Posterior vena cava (tissue), 2 donors: ENCODE data around the gene GMEB2. TPM values are rescaled to one million over a fixed set of nuclear protein-coding genes. Genes with fewer than 3 reads are reported as not detected.
"Not testable (repeated sequence)": the region's sequence is repeated elsewhere in the genome, so short reads cannot be mapped to it uniquely, and the experiment has no call there.

Experiments
- DNase-seq: peaks from one replicate; pipeline ENCODE4 v3.0.0-alpha.2; 2020; ENCODE audit warnings: low spot score
- intact Hi-C, 2 donors: fragments of 100-400 bp; cut with DNase I; formaldehyde crosslinking; loops; one replicate each; pipeline versions ENCODE4 v1.14.1 to v1.14.2; 2022 to 2023
- total RNA-seq, 2 donors: library from RNA; stranded (reverse); fragmentation: NEBNext Ultra II Directional; extraction: Animal tissue kit (Norgen Biotek cat#: 25700); gene quantifications; one replicate each; pipeline ENCODE4 v1.2.1, GENCODE V29; 2021
- donor health status: DM: yes; HTN: yes; CAD: no.
- donor health status: DM: yes; HTN: yes; CAD: no.

The GMEB2 gene
- total RNA-seq, 2 donors from 2014 or later, result 6.9 to 8.8 TPM

DNA sequence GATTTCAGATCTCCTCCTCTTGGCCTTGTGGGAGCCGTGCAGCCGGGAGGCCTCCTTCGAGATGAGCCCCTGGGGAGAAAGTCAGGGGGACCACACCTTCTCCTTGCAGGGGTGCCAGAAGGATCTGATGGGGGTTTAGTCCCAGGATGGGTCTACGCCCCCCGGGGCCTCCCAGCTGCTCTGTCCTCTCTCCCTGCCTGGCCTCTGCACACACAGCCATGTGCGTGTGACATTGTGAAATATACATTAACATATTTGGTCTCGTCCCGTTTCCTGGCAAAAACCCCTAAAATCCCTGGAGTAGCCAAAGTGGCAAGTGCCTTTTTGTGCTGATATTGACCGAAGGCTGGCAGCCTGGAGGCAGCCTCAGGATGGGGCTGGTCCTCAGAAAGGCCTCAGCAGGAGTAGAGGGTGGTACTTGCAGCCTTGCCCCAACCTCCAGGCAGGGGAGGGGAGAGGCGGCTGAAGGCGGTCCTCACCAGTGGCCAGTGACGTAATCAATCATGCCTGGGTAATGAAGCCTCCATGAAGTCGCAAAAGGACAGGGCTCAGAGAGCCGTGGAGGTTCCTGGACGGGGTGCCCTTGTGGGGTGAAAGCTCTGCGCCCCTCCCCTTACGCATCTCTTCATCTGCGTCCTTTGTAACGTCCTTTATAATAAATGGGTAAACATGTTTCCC, 47.7 kb downstream of the GMEB2 start:
- intact Hi-C loops, result no loop called here
- no peak for DNase-seq

DNA sequence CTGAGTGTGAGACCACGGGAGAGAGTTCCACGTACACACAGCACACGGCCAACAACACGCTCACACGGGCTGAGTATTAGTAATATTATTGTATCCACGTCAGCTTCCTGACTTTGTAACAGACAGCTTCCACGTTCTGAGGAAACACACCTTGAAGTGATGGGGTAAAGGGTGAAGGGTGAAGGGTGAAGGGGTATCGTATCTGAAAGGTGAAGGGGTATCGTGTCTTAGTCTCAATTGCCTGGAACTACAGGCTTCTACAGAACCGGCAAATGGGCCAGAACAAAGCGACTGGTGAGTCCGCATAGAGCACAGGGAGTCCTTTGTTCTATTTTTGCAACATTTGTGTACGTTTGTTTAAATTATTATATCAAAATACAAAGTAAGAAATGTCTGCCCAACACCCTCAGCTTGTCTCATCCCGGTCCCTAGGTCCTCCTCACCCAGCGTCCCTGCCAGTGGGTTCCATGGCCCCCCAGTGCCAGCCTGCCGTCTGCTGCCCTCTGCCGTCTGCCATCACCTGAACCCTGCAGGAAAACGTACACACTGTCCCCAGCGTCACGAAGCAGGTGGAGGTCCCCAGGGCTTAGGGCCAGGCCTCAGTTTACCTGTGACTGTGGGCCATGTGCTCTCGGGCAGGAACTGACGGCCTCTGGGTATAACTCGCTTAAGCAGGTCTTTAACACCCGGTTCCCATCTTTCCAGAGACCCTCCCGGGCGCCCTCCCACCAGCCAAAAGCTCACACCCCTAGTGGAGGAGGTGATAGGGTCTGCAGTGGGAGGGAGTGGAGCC, 48.5 kb downstream of the GMEB2 start:
- intact Hi-C loops, result no loop called here
- no peak for DNase-seq

DNA sequence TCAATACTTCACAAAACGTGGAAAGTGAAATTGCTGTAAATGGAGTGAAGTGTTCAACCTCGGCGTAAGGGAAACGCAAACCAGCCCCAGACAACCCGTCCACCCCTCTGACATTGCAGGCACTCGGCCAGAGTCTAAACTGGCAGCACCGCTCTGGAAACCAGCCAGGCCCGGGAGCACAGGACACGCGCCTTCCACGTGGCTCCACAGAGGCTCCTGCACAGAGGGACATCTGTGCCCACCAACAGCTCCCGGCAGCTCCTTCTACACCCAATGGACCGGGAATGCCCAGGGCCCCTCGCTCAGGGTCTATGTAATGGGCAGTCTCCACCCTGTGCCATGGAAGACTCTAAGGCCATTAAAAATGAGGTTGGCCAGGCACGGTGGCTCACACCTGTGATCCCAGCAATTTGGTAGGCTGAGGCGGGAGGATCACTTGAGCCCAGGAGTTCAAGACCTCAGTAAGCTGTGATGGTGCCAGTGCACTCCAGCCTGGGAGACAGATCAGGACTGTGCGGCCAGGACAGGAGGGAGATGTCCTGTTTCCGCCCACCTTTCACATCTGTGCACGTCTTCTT, 49.5 kb downstream of the GMEB2 start:
- no peak for DNase-seq
- intact Hi-C loops, result no loop called here

DNA sequence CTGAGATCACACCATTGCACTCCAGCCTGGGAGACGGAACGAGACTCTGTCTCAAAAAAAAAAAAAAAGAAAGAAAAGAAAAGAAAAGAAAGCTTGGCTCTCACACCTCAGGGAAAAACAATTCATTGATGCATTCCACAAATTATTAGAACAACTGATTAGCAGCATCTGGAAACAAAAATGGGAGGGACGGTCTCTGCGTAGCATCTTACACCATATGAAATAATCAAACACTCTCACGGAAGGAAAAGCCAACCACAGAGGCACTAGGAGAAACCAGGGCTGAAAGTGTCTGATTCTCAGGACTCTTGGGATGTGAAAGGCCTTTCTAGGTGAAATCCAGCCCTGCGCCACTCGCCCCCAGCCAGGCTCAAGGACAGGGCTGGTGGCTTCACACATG, 50.6 kb downstream of the GMEB2 start:
- intact Hi-C loops, result no loop called here
- DNase-seq, result no peak

DNA sequence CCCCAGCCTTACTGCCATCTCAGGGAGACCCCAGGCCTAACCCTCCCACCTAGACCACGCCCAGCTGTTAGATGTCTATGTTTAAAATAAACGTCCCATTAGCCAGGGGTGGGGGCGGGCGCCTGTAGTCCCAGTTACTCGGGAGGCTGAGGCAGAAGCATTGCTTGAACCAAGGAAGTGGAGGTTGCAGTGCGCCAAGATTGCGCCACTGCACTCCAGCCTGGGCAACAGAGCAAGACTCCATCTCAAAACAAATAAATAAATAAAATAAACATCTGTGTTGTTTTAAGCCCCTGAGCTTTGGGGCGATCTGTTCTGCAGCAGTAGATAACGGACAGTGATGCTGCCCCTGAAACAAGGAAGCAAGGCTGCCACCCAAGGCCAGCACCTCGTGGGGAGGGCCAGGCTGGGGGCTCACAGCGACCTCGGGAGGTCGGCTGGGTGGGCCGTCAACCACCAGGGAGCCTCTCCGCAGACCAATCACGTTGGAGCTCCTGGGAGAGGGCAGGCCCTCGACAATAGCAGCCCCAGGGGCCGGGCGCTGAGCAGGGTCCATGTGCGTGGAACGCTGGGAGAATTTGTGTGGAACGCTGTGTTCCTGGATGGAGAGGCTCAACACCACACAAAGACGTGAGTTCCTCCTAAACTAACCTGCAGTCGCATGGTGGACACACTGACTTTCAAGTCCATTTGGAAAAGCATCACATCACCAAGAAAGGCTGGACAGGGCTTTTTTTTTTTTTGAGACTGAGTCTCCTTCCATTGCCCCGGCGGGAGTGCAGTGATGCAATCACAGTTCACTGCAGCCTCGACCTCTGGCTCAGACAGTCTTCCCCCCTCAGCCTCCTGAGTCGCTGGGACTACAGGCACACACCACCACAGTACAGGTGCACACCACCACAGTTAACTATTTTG, 51.8 kb downstream of the GMEB2 start:
- no peak for DNase-seq
- intact Hi-C loops, result loop anchor here in 1 of 2 donors (5.0 kb wide), 1 partner anchor 1373 kb away; no protein-coding TSS in a partner anchor

DNA sequence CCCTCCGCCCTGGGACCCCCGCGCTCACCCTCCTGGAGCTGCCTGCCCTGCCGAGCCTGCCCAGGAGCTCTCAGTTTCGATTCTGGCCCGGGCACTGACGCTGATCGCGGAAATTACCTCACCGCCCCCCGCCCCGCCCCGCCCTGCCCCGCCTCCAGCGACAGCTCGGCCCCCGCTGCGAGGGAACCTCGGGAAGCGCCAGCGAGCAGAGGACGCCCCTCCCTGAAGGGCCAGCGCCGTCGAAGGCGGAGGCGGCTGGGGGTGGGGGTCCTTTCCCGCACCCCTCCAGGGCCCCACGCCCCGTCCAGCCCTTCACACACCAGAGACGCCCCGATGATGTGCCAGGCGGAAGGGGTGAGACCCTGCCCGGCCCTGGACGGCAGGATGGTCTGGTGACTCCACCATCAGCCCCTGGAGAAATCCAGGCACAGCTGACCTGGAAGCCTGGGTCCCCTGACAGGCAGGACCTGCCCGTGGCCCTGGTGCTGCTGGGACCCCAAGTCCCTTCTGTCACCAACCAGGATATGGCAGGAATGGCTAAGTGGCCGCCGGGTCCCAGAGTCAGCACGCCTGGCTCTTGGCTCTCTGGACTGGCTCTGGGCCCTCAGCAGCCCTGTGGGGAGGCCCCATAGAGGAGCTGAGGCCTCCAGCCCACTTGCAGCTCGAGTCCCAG, 52.6 kb downstream of the GMEB2 start, which contains the start of gene HELZ2:
TSS of gene HELZ2 (minus strand) at position 84 of the 673 bp plus-strand sequence. CDS start 1,854 bp downstream, outside the sequence.
- intact Hi-C loops, result loop anchor here in 1 of 2 donors (5.0 kb wide), 1 partner anchor 1372 kb away; no protein-coding TSS in a partner anchor
- DNase-seq, result peak; percentile 93

DNA sequence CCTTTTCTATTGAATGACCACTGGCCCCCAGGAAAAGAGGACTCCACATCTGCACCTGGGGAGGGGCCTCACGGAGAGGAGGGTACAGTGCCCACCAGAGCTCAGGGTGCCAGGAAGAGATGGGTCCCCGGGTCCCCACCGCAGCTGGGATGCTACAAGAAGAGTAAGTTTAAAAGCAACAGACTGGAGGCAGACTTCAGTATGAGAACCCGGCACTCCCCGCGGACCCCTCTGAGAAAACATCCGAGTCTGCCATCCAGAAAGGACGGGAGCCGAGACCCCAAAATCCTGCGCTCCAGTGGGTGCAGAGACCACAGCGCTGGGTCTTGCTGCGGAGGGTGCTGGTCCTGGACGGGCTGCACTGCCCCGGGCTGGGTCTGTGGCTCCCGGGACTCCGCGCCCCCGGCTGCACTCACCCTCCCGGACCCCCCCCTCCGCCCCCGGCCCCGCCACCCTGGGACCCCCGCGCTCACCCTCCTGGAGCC, 53.2 kb downstream of the GMEB2 start:
- intact Hi-C loops, result loop anchor here in 1 of 2 donors (5.0 kb wide), 1 partner anchor 1371 kb away; no protein-coding TSS in a partner anchor

DNA sequence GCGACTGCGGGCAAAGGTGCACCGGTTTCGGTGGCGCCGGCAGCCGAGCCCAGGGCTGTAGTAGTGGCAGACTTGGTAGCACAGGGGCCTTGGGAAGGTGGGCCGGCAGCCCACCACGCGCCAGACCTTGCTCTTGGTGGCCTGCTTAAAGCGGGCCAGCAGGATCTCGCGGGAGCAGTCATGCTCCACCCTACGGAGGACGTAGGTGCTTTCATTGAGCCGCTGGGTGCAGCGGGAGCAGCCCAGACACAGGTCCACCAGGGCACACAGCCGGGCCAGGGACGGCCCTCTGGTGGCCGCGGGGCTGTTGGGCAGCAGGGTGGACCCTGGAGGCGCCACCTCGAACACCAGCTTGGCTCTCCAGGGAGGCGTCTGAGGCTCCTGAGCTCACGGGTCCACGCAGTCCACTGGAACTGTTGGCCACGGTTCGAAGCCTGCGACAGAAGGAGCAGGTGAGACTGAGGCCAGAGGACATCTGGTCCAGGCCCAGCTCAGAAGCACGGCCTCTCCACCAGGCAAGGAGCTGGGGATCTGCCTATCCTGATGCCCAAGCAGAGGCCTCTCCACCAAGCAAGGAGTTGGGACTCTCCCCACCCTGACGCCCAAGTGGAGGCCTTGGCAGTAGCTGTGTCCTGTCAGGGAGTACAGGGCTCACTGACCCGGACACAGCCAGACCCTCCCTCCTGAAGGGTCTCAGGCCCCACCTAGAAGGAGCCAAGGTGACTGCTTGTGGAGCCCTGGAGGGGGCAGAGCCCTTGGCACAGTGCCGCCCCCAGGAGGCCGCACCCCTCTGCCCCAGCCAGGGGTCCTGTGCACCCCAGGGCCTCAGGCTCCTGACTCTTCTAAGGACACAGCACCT, 53.9 kb downstream of the GMEB2 start:
- no peak for DNase-seq
- intact Hi-C loops, result loop anchor here in 1 of 2 donors (5.0 kb wide), 1 partner anchor 1371 kb away; no protein-coding TSS in a partner anchor

More for the DNA sequence above, 53.2 kb downstream of the GMEB2 start:
- DNase-seq, result no peak

DNA sequence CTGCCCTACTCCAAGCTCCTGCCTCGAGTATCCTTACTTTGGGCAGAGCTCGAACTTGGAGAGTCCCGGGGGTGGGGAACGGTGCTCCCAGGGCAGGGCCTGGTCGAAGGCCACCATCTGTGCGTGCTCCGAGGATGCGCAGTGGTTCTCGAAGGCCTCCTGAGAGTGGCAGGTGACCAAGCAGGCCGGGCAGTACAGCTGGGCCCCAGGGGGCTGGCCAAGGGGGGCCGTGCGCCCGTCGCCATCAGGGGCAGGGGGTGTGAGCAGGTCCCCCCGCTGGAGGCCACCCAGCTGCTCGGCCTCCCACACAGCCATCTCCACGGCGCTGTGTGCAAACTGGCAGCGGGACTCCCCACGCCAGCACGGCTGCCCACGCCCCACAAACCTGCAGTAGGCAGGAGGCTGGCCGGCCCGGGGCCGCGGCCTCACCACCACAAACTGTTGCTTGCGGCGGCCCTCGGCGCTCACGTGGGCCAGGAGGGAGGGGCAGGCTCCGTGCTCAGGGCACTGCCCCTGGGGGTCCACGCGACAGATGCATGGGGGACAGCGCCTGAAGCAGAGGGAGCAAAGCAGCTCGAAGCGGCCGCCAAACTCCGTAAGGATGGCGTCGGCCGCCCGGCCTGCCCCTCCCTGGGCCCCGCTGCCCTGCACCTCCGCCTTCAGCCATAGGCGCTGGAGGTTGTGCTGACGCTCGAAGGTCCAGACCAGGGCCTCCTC, 54.7 kb downstream of the GMEB2 start:
- intact Hi-C loops, result loop anchor here in 1 of 2 donors (5.0 kb wide), 1 partner anchor 1370 kb away; no protein-coding TSS in a partner anchor
- no peak for DNase-seq

DNA sequence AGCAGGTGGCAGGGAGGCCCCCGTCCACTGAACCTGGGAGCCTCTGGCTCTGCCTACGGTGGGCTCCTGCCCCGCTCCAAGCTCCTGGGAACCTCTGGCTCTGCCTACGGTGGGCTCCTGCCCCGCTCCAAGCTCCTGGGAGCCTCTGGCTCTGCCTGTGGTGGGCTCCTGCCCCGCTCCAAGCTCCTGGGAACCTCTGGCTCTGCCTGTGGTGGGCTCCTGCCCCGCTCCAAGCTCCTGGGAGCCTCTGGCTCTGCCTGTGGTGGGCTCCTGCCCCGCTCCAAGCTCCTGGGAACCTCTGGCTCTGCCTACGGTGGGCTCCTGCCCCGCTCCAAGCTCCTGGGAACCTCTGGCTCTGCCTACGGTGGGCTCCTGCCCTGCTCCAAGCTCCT, 55.8 kb downstream of the GMEB2 start:
- not testable (repeated sequence) for DNase-seq
- intact Hi-C loops, result loop anchor here in 1 of 2 donors (5.0 kb wide), 1 partner anchor 1369 kb away; no protein-coding TSS in a partner anchor

DNA sequence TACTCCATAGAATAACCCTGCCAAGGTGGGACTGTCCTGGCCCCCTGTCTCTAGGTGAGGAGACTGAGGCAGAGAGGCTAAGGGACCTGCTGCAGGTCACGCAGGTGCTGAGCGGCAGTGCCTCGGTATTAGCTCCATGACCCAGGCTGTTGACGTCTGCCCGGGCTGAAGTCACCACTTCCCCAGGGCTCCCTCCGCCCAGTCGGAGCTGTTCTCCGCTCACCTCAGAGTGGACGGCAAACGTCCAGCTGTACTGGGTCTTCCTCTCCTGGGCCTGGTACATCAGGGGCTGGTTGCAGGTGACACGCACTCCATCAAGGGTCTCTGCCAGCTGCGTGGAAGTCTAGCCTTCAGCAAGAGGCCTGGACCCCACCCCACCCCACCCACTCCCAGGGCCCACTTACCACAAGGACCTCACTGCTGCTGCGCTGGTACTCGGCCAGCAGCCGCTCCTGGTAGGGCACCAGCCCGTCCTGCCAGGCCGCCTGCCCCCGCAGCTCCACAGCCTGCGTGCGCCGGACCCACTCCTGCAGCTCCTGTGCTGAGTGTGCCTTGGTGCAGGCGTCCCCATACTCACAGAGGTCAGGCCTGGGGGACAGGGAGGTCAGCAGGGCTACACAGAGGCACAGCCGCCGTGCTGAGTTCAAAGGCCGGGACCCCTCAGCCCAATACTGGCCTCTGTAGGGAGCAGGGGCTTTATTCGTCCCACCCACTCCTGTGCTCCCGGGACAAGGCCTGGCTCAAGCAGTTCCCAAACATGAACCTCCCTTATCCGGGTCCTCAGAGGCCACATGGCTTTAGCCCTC, 56.4 kb downstream of the GMEB2 start:
- intact Hi-C loops, result loop anchor here in 1 of 2 donors (5.0 kb wide), 1 partner anchor 1368 kb away; no protein-coding TSS in a partner anchor
- DNase-seq, result no peak

DNA sequence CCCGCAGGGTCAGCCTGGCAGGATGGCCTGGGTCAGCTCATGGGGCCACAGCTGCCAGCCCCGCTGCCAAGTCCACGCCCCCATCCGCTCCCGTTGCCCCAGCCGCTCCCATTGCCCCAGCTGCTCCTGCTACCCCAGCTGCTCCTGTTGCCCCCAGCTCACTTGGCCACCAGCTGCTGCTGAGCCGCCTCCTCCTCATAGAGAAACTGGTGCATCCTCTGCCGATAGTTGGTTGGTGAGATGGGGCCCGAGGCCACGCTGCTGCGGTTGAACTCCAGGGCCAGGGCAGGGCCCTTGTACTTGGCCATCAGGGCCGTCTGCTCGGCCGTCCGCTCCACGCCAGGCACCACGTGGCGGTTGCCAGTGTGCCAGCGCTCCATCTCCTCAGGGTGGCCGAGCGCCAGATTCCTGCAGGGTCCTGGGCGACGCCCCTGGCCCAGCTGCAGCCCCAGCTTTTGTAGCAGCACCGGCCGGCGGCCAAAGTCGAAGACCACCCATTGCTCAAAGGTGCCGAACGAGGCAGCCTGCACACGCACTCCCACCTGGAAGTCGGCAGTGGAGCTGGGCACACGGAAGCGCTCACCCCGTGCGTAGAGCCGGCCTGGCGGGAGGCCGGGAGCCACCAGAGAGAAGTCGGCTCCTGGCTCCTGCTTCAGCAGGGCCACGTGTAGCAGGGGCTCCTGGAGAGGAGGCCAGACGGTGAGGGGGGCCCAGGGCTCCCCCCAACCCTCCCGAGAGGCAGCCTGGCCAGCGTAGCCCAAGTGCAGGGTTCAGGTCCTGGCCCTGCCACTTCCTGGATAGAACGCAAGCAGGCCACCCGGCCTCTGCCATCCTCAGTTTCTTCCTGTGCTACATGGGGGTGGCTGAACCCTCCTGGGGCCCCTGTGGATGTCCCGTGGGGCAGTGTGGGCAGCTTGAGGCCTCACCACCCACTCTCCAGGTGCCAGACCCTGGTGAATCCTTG, 57.6 kb downstream of the GMEB2 start:
- intact Hi-C loops, result no loop called here
- DNase-seq, result no peak

DNA sequence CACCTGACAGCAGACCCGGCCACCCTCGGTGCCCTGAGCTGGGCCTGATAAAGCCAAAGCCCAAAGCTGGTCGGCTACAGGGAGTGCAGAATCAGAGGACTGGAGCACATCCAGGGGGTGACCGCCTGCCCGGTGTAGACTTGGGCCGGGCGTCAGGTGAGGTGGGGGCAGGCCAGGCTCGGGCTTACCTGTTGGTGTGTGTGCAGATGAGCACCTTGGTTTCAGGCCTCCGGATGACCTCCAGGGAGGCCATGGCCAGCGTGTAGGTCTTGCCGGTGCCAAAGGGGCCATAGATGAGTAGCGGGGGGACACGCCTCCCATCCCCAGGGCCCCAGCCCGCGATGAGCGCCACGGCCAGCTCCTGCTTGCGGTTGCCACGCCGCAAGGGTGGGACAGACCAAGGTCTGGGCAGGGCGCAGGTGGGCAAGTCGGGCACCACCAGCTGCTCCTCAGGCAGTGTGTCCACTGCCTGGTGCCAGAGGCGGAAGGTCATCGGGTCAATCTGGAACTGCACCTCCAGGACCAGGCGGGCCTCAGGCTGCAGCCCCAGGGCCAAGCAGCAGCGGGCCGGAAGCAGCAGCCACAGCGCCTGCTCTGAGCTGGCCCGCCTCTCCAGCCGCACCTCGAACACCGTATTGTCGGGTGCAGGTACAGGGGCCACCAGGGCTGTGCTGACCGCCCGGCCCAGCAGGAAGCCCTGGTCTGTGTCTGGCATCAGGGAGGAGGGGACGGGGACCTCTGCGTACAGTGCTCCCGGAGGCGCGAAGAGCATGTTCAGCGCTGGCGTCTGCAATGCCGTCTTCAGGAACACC, 58.5 kb downstream of the GMEB2 start:
- DNase-seq, result no peak
- intact Hi-C loops, result no loop called here
